NCI-H1048 (cell line): ENCODE results near the gene MMAB.

ENCODE experiments used
- DNase-seq: peaks from one replicate; lab custom pipeline; 2025; lab: John Stamatoyannopoulos, UW

Gene MMAB

GRCh38 chr12:109573029-109573913, at the start of gene MMAB, which contains the start of gene MVK:
TSS of gene MMAB (minus strand) at chr12:109573504. CDS start at chr12:109573480, 24 bp downstream.
TSS of gene MVK (plus strand) at chr12:109573794. CDS start at chr12:109574823, 1,029 bp downstream.
- peak; percentile 98 for DNase-seq

GRCh38 chr12:109621901-109622364, 48.6 kb upstream of the MMAB start:
- no peak for DNase-seq

DNA sequence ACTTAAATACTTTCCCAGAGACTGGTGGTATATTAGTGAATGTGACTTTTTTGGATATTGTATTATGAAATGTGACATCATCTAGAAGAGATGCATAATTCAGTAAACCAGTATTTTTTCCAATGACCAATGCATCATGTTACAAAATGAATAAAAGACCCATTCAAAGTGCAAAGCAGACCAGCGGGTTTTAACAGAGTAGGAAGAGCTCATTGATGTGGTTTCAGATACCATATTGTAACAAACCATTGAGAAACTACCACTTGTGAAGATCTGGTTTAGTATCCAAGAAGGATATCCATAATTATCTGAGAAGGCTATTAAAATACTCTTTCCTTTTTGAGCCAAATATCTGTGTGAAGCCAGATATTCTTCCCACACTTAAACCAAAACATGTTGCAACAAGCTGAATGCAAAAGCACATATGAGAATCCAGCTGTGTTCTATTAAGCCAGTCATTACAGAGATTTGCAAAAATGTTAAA, 47.9 kb upstream of the MMAB start:
- no peak for DNase-seq

- no peak for DNase-seq
Measured at GRCh38 chr12:109619002-109619604, 45.8 kb upstream of the MMAB start.

DNA sequence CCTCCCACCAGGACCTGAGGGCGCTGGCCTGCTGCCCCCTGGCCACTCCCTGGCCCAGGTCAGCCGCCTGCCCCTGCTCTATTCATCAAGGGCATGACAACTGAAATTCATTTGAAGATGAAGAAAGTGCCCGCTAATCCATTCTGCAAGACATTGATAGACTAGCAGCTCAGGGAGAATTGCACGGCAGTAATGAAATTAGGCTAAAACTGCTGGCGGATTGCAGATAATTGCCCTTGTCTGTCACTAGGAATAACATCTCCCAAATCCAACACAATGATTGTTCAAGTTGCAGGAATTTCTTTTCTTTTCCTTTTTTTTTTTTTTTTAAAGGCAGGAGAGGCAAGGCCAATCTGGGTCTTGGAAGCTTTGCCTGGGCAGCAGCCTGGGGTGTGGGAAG, 44.8 kb upstream of the MMAB start:
- no peak for DNase-seq

GRCh38 chr12:109617491-109617890, 44.2 kb upstream of the MMAB start:
- DNase-seq: no peak

DNA sequence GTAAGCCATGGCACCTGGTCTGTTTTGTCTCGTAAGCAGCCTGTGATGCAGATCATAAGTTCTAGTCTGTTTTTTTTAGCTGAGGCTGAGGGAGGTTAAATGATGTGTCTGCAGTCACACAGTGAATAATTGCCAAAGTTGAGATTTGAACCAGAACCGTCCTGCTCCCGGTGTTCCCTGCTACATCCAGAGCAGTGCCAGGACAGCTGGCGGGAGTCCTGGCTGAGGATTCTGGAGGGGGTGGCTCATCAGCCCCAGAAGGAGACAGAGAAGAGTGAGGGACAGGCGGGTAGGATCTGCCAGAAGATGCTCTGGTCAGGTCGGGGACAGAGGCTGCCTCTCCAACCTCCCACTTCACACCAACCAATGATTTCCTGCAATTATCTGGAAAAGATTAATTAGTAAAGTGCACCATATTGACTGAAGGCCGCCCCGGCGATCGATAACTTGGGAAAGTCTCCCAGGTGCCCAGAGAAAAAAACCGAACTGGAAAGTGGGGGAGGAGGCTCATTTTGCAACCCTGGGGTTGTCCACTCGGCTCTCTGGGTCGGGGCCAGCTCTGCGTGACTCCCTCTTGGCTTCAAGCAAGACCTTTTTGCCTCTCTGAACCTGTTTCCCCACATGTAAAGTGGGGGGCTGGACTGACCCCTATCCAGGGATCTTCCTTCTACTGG, 42.4 kb upstream of the MMAB start:
- no peak for DNase-seq

DNA sequence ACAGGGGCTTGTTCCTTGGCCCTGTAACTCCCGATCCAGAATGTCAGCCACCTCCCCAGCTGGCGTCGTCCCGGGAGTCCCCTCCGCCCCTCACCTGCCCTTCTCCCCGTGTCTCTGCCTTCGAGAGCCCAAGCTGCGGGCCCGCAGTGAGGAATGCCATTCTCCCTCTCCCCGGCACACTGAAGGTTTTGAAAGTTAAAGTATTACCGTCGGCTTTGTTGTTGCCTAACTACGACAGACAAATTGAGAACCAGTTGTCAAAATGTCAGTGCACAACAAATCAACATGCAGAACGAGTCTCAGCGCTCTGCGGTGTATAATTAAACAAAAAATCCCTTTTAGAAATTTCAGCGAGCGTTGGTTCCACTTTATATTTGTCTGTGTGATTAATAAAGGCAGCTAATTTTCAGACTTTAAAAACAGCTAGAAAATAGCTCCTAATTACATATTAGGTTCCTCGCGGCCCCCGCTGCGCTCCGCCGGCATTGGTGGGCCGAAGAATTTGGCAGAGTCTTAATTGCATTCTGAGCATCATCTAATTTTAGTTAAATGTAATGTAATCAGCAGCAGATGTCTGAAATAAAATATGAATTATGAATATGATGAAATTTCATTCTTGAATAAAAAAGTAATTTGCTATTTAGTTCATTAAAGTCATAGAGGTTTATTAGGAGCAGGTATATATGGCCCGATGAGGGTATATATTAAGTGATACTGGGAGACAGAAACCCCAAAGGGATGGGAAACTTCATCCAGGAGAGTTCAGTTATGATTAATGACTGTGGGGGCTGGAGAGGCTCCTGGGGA, 40.5 kb upstream of the MMAB start:
- no peak for DNase-seq

DNA sequence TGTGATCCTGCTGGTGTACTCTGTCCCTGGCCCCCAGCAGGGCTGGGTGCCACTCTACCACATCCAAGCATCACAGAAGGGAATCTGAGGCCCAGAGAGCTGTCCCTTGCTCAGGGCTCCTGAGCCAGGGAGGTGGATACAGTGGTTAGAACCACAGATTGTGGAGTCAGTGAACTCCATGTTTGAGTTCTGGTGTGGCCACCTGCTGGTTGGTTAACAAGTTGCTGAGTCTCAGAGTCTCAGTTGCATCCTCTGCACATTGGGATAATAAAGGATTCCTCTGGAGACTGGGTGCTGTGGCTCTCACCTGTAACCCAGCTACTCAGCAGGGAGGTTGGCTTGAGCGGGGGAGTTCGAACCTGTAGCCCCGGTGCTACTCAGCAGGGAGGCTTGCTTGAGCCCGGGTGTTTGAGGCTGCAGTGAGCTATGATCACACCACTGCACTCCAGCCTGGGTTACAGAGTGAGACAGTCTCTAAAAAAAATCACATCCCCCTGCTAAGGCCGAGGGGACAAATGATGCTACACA, 39.7 kb upstream of the MMAB start:
- DNase-seq: no peak

DNA sequence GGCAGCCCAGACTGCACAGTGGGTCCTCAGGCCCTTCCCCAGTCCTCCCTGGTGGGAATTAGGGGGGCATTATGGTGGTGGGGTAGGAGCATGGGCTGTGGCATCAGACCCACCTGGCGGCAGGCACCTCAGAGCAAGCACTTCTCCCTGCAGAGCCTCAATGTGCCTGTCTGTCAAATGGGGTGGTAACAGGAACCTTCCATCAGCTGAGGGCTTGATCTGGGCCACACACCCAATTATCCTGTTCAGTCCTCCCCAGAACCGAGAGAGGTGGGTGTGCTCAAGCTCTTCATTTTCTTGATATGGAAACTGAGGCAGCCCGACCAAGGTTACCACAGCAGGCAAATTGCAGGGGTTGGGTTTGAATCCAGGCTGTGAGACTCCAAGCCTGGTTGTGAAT, 38.7 kb upstream of the MMAB start:
- no peak for DNase-seq

DNA sequence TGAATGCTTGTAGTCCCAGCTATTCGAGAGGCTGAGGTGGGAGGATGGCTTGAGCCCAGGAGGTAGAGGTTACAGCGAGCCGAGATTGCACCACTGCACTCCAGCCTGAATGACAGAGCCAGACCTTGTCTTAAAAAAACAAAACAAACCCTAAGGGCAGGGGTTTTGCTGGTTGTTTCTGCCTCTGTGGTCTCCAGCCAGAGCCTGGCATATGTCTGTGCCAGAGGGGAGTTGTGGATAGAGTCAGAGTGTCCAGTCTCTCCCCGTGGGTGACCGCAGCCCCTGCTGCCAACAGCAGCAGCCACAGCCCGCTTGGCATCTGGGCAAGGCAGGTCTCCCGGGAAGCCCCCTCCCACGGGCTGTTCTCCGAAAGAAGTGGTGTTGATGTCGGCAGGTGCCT, 37.9 kb upstream of the MMAB start:
- no peak for DNase-seq

DNA sequence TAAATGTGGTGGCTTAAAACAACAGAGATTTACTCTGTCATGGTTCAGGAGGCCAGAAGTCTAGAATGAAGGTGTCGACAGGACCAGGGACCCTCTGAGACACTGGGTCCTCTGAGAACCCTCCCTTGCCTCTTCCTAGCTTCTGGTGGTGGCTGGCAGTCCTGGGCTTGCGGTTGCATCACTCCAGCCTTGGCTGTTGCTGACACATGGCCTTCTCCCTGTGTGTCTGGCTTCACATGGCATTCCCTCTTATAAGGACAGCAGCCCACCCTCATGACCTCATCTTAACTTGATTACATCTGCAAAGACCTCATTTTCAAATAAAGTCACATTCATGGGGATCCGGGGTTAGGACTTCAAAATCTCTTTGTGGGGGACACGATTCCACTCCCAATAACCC, 37.2 kb upstream of the MMAB start:
- DNase-seq: no peak

DNA sequence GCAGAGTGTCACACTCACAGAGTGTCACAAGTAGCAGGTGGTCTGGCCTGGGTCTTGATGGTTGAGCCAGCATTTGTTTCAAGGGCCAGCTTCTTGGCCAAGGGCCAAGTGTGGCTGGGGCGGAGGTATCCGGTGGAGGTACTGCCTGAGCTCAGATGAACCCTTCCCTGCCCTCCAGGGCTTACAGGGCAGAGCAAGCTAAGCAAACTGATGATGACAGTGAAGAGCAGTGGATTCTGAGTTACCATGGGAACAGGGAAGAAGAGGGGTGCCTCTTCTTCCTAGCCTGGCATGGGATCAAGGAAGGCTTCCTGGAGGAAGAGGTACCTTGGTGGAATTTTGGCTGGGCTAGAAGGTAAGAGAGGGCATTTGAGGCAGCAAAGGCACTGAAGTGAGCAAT, 36.0 kb upstream of the MMAB start:
- no peak for DNase-seq

DNA sequence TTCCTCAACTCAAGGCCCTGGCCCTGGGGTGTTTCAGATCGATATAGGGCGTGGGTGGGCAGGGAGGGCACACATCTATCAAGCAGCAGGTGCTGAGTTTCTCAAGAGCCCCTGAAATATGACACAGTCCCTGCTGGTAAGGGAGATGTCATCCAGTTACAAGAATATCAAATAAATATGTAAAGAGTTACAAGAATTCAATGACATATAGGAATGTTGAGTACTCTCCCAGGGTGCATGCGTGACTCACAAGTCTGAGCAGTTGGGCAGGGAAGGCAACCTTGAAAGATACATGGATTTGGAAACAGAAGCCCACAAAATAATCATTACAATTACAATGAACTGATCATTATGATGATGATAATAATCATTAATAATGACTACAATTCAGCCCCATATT, 35.5 kb upstream of the MMAB start:
- no peak for DNase-seq

DNA sequence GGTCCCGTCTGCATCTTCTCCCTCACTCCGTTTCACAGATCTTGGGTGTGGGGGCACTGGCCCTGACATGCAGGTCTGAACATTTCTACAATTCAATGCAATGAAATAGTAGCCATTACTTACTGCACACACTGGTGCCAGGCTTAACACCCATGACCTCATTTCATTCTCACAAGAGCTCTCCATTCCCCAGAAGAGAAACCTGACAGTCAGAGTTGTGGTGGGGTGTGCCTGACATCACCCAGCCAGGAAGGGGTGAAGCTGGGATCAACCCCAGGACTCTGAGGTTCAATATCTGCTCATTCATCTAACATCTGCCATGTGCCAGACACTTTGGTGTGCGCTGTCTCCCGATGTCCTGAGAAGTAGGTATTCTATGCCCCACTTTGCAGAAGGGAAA, 35.0 kb upstream of the MMAB start:
- DNase-seq: no peak

- no peak for DNase-seq
Measured at GRCh38 chr12:109607618-109608017, 34.3 kb upstream of the MMAB start.

- no peak for DNase-seq
Measured at GRCh38 chr12:109606320-109607028, 33.2 kb upstream of the MMAB start.

DNA sequence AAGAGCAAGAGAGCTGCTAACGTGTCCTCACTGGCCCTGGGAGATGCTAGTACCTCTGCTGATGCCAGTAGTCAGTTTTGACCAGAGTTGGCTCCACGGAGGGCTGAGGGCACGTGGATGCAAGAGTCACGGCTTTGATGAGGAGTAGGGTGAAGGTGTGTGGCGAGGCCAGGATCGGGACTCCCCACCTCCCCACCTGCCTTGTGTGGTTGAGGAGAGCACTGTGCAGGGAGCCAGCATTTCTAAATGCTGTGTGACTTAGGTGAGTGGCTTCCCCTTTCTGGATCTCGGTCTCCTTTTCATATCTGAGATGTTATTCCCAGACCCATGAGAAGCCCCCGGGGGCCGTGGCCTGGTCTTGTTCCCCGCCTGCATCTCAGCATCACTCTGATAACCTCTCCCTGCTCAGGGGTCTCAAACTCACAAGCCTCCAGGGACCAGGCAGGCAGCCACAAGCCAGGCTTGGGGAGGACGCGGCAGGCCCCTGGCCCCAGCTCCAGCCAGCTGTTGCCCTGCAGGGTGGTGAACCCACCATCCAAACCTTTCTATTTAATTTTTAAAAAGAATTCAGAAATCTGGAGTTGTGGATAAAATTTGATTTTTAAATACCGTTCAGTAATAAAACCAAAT, 32.4 kb upstream of the MMAB start:
- no peak for DNase-seq

DNA sequence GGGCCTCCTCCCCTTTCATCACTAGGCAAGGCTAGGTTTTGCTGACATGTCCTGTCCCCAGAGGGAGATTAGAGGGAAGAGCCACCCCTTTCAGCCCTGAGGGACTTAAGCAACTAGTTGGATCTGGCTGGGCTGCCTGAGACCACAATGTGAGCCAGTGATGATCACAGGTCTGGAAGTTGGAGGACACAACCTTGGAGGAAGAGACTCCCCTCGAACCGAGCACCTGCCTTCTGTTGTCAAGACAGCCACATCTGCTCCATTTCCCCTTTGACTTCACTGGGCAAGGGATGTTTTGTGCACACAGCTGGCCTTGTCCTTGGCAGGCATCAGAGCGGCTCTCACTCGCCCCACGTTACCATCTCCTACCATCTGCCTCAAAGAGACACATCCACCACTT, 31.7 kb upstream of the MMAB start:
- DNase-seq: no peak

DNA sequence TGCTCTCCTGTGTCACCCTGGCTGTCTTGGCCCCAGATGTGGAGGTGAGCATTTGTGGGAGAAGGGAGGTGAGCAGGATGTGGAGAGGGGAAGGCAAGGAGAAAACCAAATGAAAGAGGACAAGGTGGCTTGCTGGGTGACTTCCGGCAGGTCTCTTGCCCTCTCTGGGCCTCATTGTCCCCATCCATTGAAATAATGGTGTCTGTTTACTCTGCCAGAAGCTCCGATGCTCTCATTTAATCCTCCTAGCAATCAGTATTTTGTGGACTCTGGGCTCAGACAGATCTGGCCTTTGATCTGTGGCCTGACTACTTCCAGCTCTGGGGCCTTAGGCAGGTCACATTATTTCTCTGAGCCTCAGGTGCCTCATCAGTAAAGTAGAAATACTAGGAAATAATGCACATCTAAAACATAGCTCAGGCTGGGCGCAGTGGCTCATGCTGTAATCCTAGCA, 30.9 kb upstream of the MMAB start:
- DNase-seq: no peak
